BJ (cell line): Measurements from ENCODE around the gene ZMAT2. TPM values are rescaled to one million over a fixed set of nuclear protein-coding genes. Genes with fewer than 3 reads are reported as not detected.
"Not testable (repeated sequence)": the region's sequence is repeated elsewhere in the genome, so short reads cannot be mapped to it uniquely, and the experiment has no call there.

Experiments
- CTCF ChIA-PET: fragments of 350-600 bp; formaldehyde crosslinking; extraction: SDS; loops from one replicate; lab custom pipeline; 2021; ENCODE audit warnings: antibody characterized with exemption, inconsistent platforms; lab: Yijun Ruan, JAX
- POLR2A ChIA-PET: fragments of 300-600 bp; sonication (Branson Sonifier 250); formaldehyde crosslinking; extraction: SDS; loops from one replicate; lab custom pipeline; 2021; ENCODE audit warnings: antibody characterized with exemption; lab: Charles Lee
- DNase-seq: peaks from one replicate; pipeline ENCODE4 v3.0.0-alpha.2; 2011; ENCODE audit warnings: low read depth
- H3K27me3 ChIP-seq: 2 replicates; pipeline ENCODE4 v1.6.0; 2011; ENCODE audit warnings: low read length; ENCODE audit not compliant: control insufficient read depth, insufficient read depth
- H3K36me3 ChIP-seq: 2 replicates; pipeline ENCODE4 v1.5.1; 2011; ENCODE audit warnings: low read length; ENCODE audit not compliant: control insufficient read depth, insufficient read depth
- H3K4me3 ChIP-seq: 2 replicates; pipeline ENCODE4 v1.5.1; 2011; ENCODE audit warnings: low read depth, mild to moderate bottlenecking, control low read depth, low read length
- CTCF ChIP-seq: IDR thresholded peaks from 2 replicates; pipeline ENCODE4 v1.5.1; 2011; ENCODE audit warnings: low read depth, mild to moderate bottlenecking, control low read depth, inconsistent platforms, low read length, moderate library complexity; ENCODE audit not compliant: insufficient read depth
- polyA plus RNA-seq: library from polyadenylated mRNA; depleted of rRNA; stranded (reverse); fragments of >200 nt; gene quantifications from 2 replicates; pipeline ENCODE4 v1.2.3, GENCODE V29; 2011

Gene ZMAT2
- polyA plus RNA-seq, 1 experiment, result 23.4 TPM

- no peak for DNase-seq
- ChIA-PET CTCF (interaction anchor here (1.0 to 1.6 kb wide), 5 partner anchors 8 to 366 kb away, joined by 3 to 5 read pairs (median 3); no protein-coding TSS in a partner anchor), POLR2A (no interaction called here)
- TF ChIP-seq CTCF, result no peak
- H3K36me3 ChIP-seq, result no peaks in the 10 kb centered on the region
- no peaks in the 10 kb centered on the region for H3K27me3 ChIP-seq
- no peak overlapping the region for H3K4me3 ChIP-seq
Observed at GRCh38 chr5:140711794-140712193, 11.5 kb downstream of the ZMAT2 start.

GRCh38 chr5:140713562-140714094 lies 13.4 kb downstream of the ZMAT2 start:
- no peak for TF ChIP-seq CTCF
- Histone ChIP-seq H3K4me3 (no peak overlapping the region), H3K36me3 (no peaks in the 10 kb centered on the region), H3K27me3 (no peaks in the 10 kb centered on the region)
- CTCF ChIA-PET, result no interaction called here
- POLR2A ChIA-PET, result no interaction called here
- no peak for DNase-seq

GRCh38 chr5:140716238-140716637 lies 16.0 kb downstream of the ZMAT2 start:
- DNase-seq, H3K27me3 ChIP-seq, CTCF ChIA-PET, H3K4me3 ChIP-seq, POLR2A ChIA-PET, H3K36me3 ChIP-seq: not testable (repeated sequence)

- no peak for DNase-seq
- 0 out of 2 replicates have a peak, but pooled peaks cover 1% of the 10 kb centered on the region for H3K27me3 ChIP-seq
- ChIA-PET CTCF (interaction anchor here (0.5 to 3.0 kb wide), 8 partner anchors 9 to 473 kb away, joined by 3 to 20 read pairs (median 4); no protein-coding TSS in a partner anchor), POLR2A (no interaction called here)
- no peak for TF ChIP-seq CTCF
- H3K36me3 ChIP-seq, result no peaks in the 10 kb centered on the region
- H3K4me3 ChIP-seq, result no peak overlapping the region; the same call in 1 of the 2 replicates
Observed at GRCh38 chr5:140718266-140718592, 18.0 kb downstream of the ZMAT2 start.

GRCh38 chr5:140720738-140721137 lies 20.5 kb downstream of the ZMAT2 start:
- POLR2A ChIA-PET, H3K36me3 ChIP-seq, H3K4me3 ChIP-seq, DNase-seq, H3K27me3 ChIP-seq: not testable (repeated sequence)
- CTCF ChIA-PET, result interaction anchor here (0.8 to 3.0 kb wide), 9 partner anchors 9 to 366 kb away, joined by 3 to 20 read pairs (median 4); partner anchors contain the start of gene SLC4A9

- H3K36me3 ChIP-seq, H3K27me3 ChIP-seq, DNase-seq, H3K4me3 ChIP-seq, POLR2A ChIA-PET: not testable (repeated sequence)
- CTCF ChIA-PET, result interaction anchor here (1.0 to 1.7 kb wide), 6 partner anchors 10 to 355 kb away, joined by 3 to 5 read pairs (median 4); no protein-coding TSS in a partner anchor
Observed at GRCh38 chr5:140721395-140721794, 21.1 kb downstream of the ZMAT2 start.
